Measurements from ENCODE around the gene CNPY3.
"Not testable (repeated sequence)": the region's sequence is repeated elsewhere in the genome, so short reads cannot be mapped to it uniquely, and the experiment has no call there.

The CNPY3 gene

GRCh38 chr6:42896178-42896719, 33.0 kb upstream of the CNPY3 start:
- Histone ChIP-seq H3K79me2 (ENCODE audit: low read length) (no peaks in the 10 kb centered on the region), H4K20me1 (ENCODE audit: insufficient read depth, low read length) (no peaks in the 10 kb centered on the region), H3K9ac (ENCODE audit: low read length) (no peak overlapping the region), H3K4me3 (ENCODE audit: low read length) (no peak overlapping the region), H3K27ac (ENCODE audit: low read length) (no peak overlapping the region), H2AFZ (ENCODE audit: low read depth, low read length) (no peak overlapping the region), H3K36me3 (replicated peaks; ENCODE audit: low read depth, low read length) (no peaks in the 10 kb centered on the region), H3K4me1 (ENCODE audit: low read length) (peaks cover 29% of the 10 kb centered on the region), H3K4me2 (ENCODE audit: low read length) (no peak overlapping the region), H3K9me3 (ENCODE audit: insufficient read depth, low read length) (no peaks in the 10 kb centered on the region), H3K27me3 (ENCODE audit: low read depth, low read length) (no peaks in the 10 kb centered on the region)
- TF ChIP-seq EZH2phosphoT487 (IDR thresholded peaks at IDR 0.05; ENCODE audit: low read depth) (no peak), CTCF (IDR thresholded peaks at IDR 0.05; ENCODE audit: low read depth, low read length) (no peak)

GRCh38 chr6:42898891-42899361, 30.4 kb upstream of the CNPY3 start:
- peak overlapping the region; percentile 56 for H3K4me2 ChIP-seq (ENCODE audit: low read length)

GRCh38 chr6:42899871-42900270, 29.4 kb upstream of the CNPY3 start:
- H3K27me3 ChIP-seq (ENCODE audit: low read depth, low read length) = no peaks in the 10 kb centered on the region
- H2AFZ ChIP-seq (ENCODE audit: low read depth, low read length) = no peak overlapping the region
- H3K4me2 ChIP-seq (ENCODE audit: low read length) = no peak overlapping the region
- no peak overlapping the region for H3K9ac ChIP-seq (ENCODE audit: low read length)
- TF ChIP-seq CTCF (IDR thresholded peaks at IDR 0.05; ENCODE audit: low read depth, low read length) (no peak), EZH2phosphoT487 (IDR thresholded peaks at IDR 0.05; ENCODE audit: low read depth) (no peak)
- H3K4me3 ChIP-seq (ENCODE audit: low read length) = no peak overlapping the region
- H3K4me1 ChIP-seq (ENCODE audit: low read length) = peaks cover 18% of the 10 kb centered on the region
- H3K9me3 ChIP-seq (ENCODE audit: insufficient read depth, low read length) = no peaks in the 10 kb centered on the region
- H3K79me2 ChIP-seq (ENCODE audit: low read length) = no peaks in the 10 kb centered on the region
- H3K27ac ChIP-seq (ENCODE audit: low read length) = no peak overlapping the region
- H3K36me3 ChIP-seq (replicated peaks; ENCODE audit: low read depth, low read length) = no peaks in the 10 kb centered on the region
- H4K20me1 ChIP-seq (ENCODE audit: insufficient read depth, low read length) = no peaks in the 10 kb centered on the region

More at GRCh38 chr6:42898891-42899361, 30.4 kb upstream of the CNPY3 start:
- 0 out of 2 replicates have a peak overlapping the region, but pooled peaks have one; percentile 1 for H2AFZ ChIP-seq (ENCODE audit: low read depth, low read length)
- TF ChIP-seq EZH2phosphoT487 (IDR thresholded peaks at IDR 0.05; ENCODE audit: low read depth) (no peak), CTCF (IDR thresholded peaks at IDR 0.05; ENCODE audit: low read depth, low read length) (peak; percentile 79)
- H3K27ac ChIP-seq (ENCODE audit: low read length) = no peak overlapping the region
- H3K4me1 ChIP-seq (ENCODE audit: low read length) = peaks cover 24% of the 10 kb centered on the region
- no peaks in the 10 kb centered on the region for H4K20me1 ChIP-seq (ENCODE audit: insufficient read depth, low read length)
- H3K27me3 ChIP-seq (ENCODE audit: low read depth, low read length) = no peaks in the 10 kb centered on the region
- H3K4me3 ChIP-seq (ENCODE audit: low read length) = 0 out of 2 replicates have a peak overlapping the region, but pooled peaks have one; percentile 40
- H3K9me3 ChIP-seq (ENCODE audit: insufficient read depth, low read length) = no peaks in the 10 kb centered on the region
- no peak overlapping the region for H3K9ac ChIP-seq (ENCODE audit: low read length)
- H3K36me3 ChIP-seq (replicated peaks; ENCODE audit: low read depth, low read length) = no peaks in the 10 kb centered on the region
- no peaks in the 10 kb centered on the region for H3K79me2 ChIP-seq (ENCODE audit: low read length)

DNA sequence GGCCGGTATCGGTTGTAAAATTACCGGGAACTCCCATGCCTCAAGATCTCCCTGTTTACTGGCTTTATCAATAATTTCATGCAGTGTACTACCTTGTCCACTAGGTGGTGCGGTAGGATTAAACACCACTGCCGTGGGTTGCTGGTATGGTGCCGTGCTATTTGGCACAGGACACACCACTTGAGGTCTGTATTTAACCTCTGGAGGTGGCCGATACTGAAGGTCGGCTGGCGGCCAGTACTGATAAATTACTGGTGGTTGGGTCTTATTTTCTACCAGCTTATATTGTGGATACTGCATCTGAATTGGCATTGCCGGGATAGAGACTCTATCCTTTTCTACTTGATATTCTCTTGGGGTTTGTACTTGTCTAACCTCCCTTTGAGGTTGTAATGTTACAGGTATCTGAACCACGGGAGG, 27.7 kb upstream of the CNPY3 start:
- H3K4me2 ChIP-seq (ENCODE audit: low read length) = peak overlapping the region; percentile 54
- H3K79me2 ChIP-seq (ENCODE audit: low read length) = no peaks in the 10 kb centered on the region
- no peaks in the 10 kb centered on the region for H4K20me1 ChIP-seq (ENCODE audit: insufficient read depth, low read length)
- TF ChIP-seq CTCF (IDR thresholded peaks at IDR 0.05; ENCODE audit: low read depth, low read length) (peak; percentile 95), EZH2phosphoT487 (IDR thresholded peaks at IDR 0.05; ENCODE audit: low read depth) (no peak)
- no peaks in the 10 kb centered on the region for H3K9me3 ChIP-seq (ENCODE audit: insufficient read depth, low read length)
- H3K27ac ChIP-seq (ENCODE audit: low read length) = no peak overlapping the region
- peaks cover 18% of the 10 kb centered on the region for H3K4me1 ChIP-seq (ENCODE audit: low read length)
- H2AFZ ChIP-seq (ENCODE audit: low read depth, low read length) = peak overlapping the region; percentile 67; the same call in 1 of the 2 replicates
- H3K4me3 ChIP-seq (ENCODE audit: low read length) = peak overlapping the region; percentile 51
- no peaks in the 10 kb centered on the region for H3K36me3 ChIP-seq (replicated peaks; ENCODE audit: low read depth, low read length)
- peak overlapping the region; percentile 23; the same call in 1 of the 2 replicates for H3K9ac ChIP-seq (ENCODE audit: low read length)
- no peaks in the 10 kb centered on the region for H3K27me3 ChIP-seq (ENCODE audit: low read depth, low read length)

GRCh38 chr6:42902429-42903263, 26.6 kb upstream of the CNPY3 start:
- H3K4me3 ChIP-seq (ENCODE audit: low read length); H4K20me1 ChIP-seq (ENCODE audit: insufficient read depth, low read length); H3K9ac ChIP-seq (ENCODE audit: low read length); H3K79me2 ChIP-seq (ENCODE audit: low read length); H3K27ac ChIP-seq (ENCODE audit: low read length); H3K27me3 ChIP-seq (ENCODE audit: low read depth, low read length); H3K36me3 ChIP-seq (replicated peaks; ENCODE audit: low read depth, low read length); H3K9me3 ChIP-seq (ENCODE audit: insufficient read depth, low read length); H3K4me2 ChIP-seq (ENCODE audit: low read length): not testable (repeated sequence)
- peaks cover 18% of the 10 kb centered on the region for H3K4me1 ChIP-seq (ENCODE audit: low read length)
- H2AFZ ChIP-seq (ENCODE audit: low read depth, low read length) = peak overlapping the region; percentile 35; the same call in 1 of the 2 replicates

Data from OCI-LY3 (cell line).